Prostate gland (tissue), 2 donors: ENCODE data around the gene INIP. TPM values are rescaled to one million over a fixed set of nuclear protein-coding genes. Genes with fewer than 3 reads are reported as not detected.

Experiments used
- DNase-seq: peaks from one replicate; pipeline ENCODE4 v3.0.0-alpha.2; 2019; ENCODE audit warnings: low spot score
- H3K27ac ChIP-seq, 2 donors: fragments of 200-600 bp; sonication (generic); 2 replicates each; pipeline ENCODE4 v1.5.1; 2017 to 2019
- H3K27me3 ChIP-seq: fragments of 200-600 bp; sonication (generic); replicated peaks from 2 replicates; pipeline ENCODE4 v1.5.1; 2019; ENCODE audit not compliant: insufficient read depth
- H3K36me3 ChIP-seq, 2 donors: fragments of 200-600 bp; sonication (generic); 1 replicate in 1 of 2; 2 replicates in 1 of 2; pipeline versions ENCODE4 v1.5.1 to v1.8.1; 2017 to 2019
- H3K4me1 ChIP-seq: fragments of 200-600 bp; sonication (generic); replicated peaks from 2 replicates; pipeline ENCODE4 v1.5.1; 2019
- H3K4me3 ChIP-seq, 2 donors: fragments of 200-600 bp; sonication (generic); 2 replicates each; pipeline ENCODE4 v1.5.1; 2017 to 2019
- H3K9me3 ChIP-seq: fragments of 200-600 bp; sonication (generic); 2 replicates; pipeline ENCODE4 v1.5.1; 2017
- POLR2A ChIP-seq: fragments of 450-650 bp; IDR thresholded peaks from one replicate; pipeline ENCODE4 v1.6.1; 2016; ENCODE audit warnings: antibody characterized with exemption, mild to moderate bottlenecking
- POLR2AphosphoS5 ChIP-seq: sonication (generic); formaldehyde crosslinking; IDR thresholded peaks from one replicate; pipeline ENCODE4 v1.6.1; 2017; ENCODE audit warnings: antibody characterized with exemption
- WGBS: methylation state at CpG from one replicate; pipeline ENCODE4 v1.1.5; 2018; 5-methylcytosine and 5-hydroxymethylcytosine counted together
- intact Hi-C: fragments of 100-400 bp; cut with DNase I; formaldehyde crosslinking; loops from one replicate; pipeline ENCODE4 v1.14.2; 2022
- total RNA-seq, 2 donors: library from RNA; depleted of rRNA; stranded (reverse); fragments of >200 nt; gene quantifications; one replicate each; pipeline ENCODE4 v1.1.0, GENCODE V29; 2016
- TF ChIP-seq, protein P1 (sequence below), 4 experiments: fragments of 200-600 bp in 2 of 4; fragments of 450-650 bp in 2 of 4; sonication (generic) in 2 of 4; IDR thresholded peaks; 1 replicate in 3 of 4; 2 replicates in 1 of 4; pipeline ENCODE4 v1.5.1; 2016 to 2019; ENCODE audit warnings: antibody characterized with exemption in 4 of 4, mild to moderate bottlenecking in 2 of 4, moderate library complexity in 2 of 4

INIP gene
- total RNA-seq, 2 donors from 2014 or later, result 21.0 to 36.6 TPM

DNA sequence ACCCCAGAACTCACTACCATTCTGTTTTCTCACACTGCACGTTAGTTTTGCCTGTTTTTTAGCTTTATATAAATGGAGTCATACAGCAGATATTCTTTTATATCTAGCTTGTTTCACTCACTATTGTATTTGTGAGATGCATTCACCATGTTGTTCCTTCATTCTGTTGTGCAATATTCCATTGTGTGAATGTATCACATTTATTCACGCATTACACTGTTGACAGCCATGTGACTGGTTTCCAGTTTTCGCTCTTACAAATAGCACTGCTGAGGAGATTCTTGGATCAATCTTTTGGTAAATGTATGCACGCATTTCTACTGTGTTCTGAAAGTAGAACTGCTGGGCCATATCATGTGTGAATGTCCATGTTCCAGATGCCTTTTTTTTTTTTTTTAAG lies 26.3 kb upstream of the INIP start:
- WGBS, result 85% methylated on average over 4 of the region's 4 CpGs
- H3K4me3 ChIP-seq, result no peak overlapping the region
- no peak for DNase-seq
- TF ChIP-seq, protein P1, sequence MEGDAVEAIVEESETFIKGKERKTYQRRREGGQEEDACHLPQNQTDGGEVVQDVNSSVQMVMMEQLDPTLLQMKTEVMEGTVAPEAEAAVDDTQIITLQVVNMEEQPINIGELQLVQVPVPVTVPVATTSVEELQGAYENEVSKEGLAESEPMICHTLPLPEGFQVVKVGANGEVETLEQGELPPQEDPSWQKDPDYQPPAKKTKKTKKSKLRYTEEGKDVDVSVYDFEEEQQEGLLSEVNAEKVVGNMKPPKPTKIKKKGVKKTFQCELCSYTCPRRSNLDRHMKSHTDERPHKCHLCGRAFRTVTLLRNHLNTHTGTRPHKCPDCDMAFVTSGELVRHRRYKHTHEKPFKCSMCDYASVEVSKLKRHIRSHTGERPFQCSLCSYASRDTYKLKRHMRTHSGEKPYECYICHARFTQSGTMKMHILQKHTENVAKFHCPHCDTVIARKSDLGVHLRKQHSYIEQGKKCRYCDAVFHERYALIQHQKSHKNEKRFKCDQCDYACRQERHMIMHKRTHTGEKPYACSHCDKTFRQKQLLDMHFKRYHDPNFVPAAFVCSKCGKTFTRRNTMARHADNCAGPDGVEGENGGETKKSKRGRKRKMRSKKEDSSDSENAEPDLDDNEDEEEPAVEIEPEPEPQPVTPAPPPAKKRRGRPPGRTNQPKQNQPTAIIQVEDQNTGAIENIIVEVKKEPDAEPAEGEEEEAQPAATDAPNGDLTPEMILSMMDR (IDR thresholded peaks at IDR 0.05), result no peak
- TF ChIP-seq POLR2A (no peak), POLR2AphosphoS5 (no peak)
- no peak overlapping the region for H3K27ac ChIP-seq
- intact Hi-C loops, result no loop called here
- H3K9me3 ChIP-seq, result no peaks in the 10 kb centered on the region
- H3K4me1 ChIP-seq, result no peaks in the 10 kb centered on the region
- no peaks in the 10 kb centered on the region for H3K36me3 ChIP-seq
- H3K27me3 ChIP-seq, result no peaks in the 10 kb centered on the region

DNA sequence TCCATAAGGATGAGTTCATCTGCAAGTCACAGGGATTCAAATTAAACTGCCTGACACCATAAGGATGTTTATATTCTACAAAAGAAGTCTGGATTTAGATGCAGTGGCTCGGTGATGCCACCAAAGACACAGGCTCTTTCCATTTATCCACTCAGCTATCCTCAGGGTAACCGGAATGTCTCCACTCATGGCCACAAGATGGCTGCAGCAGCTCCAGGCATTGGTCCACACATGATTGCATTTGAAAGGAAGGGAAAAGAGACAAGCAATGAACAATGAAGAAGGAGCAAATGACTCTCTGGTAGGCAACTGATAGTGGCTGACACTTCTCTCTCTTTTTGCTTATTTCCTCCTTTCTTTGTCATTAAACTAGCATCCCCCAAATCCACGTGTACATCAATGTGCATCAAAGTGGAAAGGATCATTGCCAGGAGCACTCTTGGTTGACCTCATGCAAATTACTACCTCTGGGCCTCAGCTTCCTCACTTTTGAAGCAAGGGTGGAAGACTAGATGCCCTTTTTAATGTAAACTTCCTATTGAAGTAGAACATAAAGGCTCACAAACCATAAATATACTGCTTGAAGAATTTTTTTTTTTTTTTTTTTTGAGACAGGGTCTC lies 25.4 kb upstream of the INIP start:
- Histone ChIP-seq H3K27me3 (no peaks in the 10 kb centered on the region), H3K4me3 (no peak overlapping the region), H3K27ac (no peak overlapping the region), H3K9me3 (no peaks in the 10 kb centered on the region), H3K4me1 (no peaks in the 10 kb centered on the region), H3K36me3 (no peaks in the 10 kb centered on the region)
- 83% methylated on average over 3 of the region's 3 CpGs for WGBS
- intact Hi-C loops, result no loop called here
- DNase-seq, result no peak
- TF ChIP-seq POLR2AphosphoS5, result no peak
- TF ChIP-seq POLR2A, result no peak
- TF ChIP-seq, protein P1 (IDR thresholded peaks at IDR 0.05), result no peak

DNA sequence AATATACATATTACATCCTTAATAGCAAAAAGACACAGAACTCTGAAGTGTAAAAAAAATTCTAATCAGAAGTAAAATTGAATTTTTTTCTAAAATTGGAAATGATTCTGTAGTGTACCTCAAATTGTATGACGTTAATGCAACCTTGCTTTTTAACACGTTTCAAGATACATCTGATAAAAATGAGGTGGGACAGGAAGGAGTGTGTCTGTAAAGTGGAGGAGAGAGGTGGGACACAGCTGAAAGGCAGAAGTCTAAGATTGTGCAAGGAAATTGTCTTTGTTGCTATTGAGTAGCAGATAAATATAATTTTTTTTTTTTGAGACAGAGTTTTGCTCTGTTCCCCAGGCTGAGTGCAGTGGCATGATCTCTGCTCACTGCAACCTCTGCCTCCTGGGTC lies 17.0 kb upstream of the INIP start:
- no peak for DNase-seq
- Histone ChIP-seq H3K4me1 (no peaks in the 10 kb centered on the region), H3K36me3 (no peaks in the 10 kb centered on the region), H3K9me3 (no peaks in the 10 kb centered on the region), H3K27me3 (no peaks in the 10 kb centered on the region), H3K4me3 (no peak overlapping the region), H3K27ac (no peak overlapping the region)
- TF ChIP-seq, protein P1 (IDR thresholded peaks at IDR 0.05), result no peak
- TF ChIP-seq POLR2AphosphoS5 (no peak), POLR2A (no peak)
- intact Hi-C loops, result no loop called here
- 45% methylated on average over 2 of the region's 2 CpGs for WGBS

DNA sequence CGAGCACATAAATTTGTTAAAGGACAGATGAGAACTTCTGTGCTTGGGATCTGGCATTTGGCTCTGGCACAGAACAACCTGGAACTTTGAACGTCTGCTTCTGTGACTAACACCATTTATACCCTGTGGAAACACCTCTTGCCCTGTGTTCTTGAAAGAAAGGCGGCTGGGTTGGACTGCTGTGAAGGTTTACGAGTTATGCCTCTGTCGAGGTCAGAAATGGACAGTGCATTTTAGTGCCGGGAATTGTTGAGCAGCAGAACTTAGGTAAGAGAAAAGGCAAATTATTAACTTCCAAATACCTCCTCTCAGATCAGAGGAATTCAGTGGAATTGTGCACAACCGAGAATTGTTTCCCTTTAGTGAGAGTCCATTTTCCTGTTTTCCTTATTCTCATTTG lies 14.1 kb upstream of the INIP start:
- no peaks in the 10 kb centered on the region for H3K4me1 ChIP-seq
- H3K4me3 ChIP-seq, result no peak overlapping the region
- no peak overlapping the region for H3K27ac ChIP-seq
- 43% methylated on average over 7 of the region's 7 CpGs for whole genome bisulfite sequencing
- H3K27me3 ChIP-seq, result no peaks in the 10 kb centered on the region
- intact Hi-C loops, result no loop called here
- TF ChIP-seq POLR2AphosphoS5 (no peak), POLR2A (no peak)
- TF ChIP-seq, protein P1 (IDR thresholded peaks at IDR 0.05), result no peak
- no peak for DNase-seq
- H3K36me3 ChIP-seq, result no peaks in the 10 kb centered on the region
- H3K9me3 ChIP-seq, result no peaks in the 10 kb centered on the region

DNA sequence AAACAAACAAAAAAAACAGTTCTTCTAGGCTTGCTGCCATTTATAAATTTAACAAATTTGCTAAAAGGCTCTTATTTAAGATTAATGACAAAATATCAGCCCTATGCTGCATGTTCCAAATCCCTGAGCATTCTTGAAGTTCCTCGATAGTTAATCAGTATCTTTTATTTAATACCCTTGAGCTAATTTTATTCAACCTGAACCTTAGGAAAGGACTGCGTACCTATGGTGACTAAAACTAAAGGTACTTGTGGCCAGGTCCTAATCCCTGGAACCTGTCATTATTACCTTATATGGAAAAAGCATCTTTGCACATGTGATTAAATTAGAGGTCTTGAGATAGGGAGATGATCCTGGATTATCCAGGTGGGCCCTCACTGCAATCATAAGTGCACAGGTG lies 10.5 kb upstream of the INIP start:
- Histone ChIP-seq H3K27ac (no peak overlapping the region), H3K27me3 (no peaks in the 10 kb centered on the region), H3K4me1 (no peaks in the 10 kb centered on the region), H3K9me3 (no peaks in the 10 kb centered on the region), H3K36me3 (no peaks in the 10 kb centered on the region), H3K4me3 (no peak overlapping the region)
- 91% methylated on average over 2 of the region's 2 CpGs for WGBS
- intact Hi-C loops, result no loop called here
- DNase-seq, result no peak
- TF ChIP-seq, protein P1 (IDR thresholded peaks at IDR 0.05), result no peak
- TF ChIP-seq POLR2A (no peak), POLR2AphosphoS5 (no peak)
